GM23338 (cell line): ENCODE results near the gene C16orf87. TPM values are rescaled to one million over a fixed set of nuclear protein-coding genes. Genes with fewer than 3 reads are reported as not detected.

Experiments
- ATAC-seq: fragments of 200-7000 bp; cut with Tn5 transposase; 3 replicates; pipeline ENCODE4 v1.9.1; 2020
- DNase-seq: peaks from one replicate; pipeline ENCODE4 v3.0.0-alpha.2; 2015; ENCODE audit warnings: low spot score
- H2AFZ ChIP-seq: fragments of 200-600 bp; sonication (generic); 2 replicates; pipeline ENCODE4 v1.8.0; 2016; ENCODE audit warnings: antibody characterized with exemption, mild to moderate bottlenecking, moderate library complexity
- H3F3A ChIP-seq: fragments of 200-600 bp; sonication (generic); replicated peaks from 2 replicates; pipeline ENCODE4 v1.8.0; 2017; ENCODE audit warnings: antibody characterized with exemption, mixed run types, low read depth
- H3K27ac ChIP-seq: fragments of 200-600 bp; sonication (generic); 2 replicates; pipeline ENCODE4 v1.6.1; 2016; ENCODE audit warnings: low read depth
- H3K27me3 ChIP-seq: fragments of 200-600 bp; sonication (generic); 2 replicates; pipeline ENCODE4 v1.8.0; 2016; ENCODE audit warnings: mild to moderate bottlenecking, mixed run types, moderate library complexity; ENCODE audit not compliant: insufficient read depth
- H3K36me3 ChIP-seq: fragments of 200-600 bp; sonication (generic); 2 replicates; pipeline ENCODE4 v1.8.0; 2016; ENCODE audit warnings: mild to moderate bottlenecking; ENCODE audit not compliant: insufficient read depth
- H3K4me1 ChIP-seq: fragments of 200-600 bp; sonication (generic); 2 replicates; pipeline ENCODE4 v1.8.0; 2016; ENCODE audit warnings: mild to moderate bottlenecking, moderate library complexity; ENCODE audit not compliant: insufficient read depth
- H3K4me2 ChIP-seq: fragments of 200-600 bp; sonication (generic); 2 replicates; pipeline ENCODE4 v1.7.1; 2017; ENCODE audit warnings: mixed run types
- H3K4me3 ChIP-seq: fragments of 200-600 bp; sonication (generic); 2 replicates; pipeline ENCODE4 v1.6.1; 2016; ENCODE audit warnings: mixed run types
- H3K79me2 ChIP-seq: fragments of 200-600 bp; sonication (generic); replicated peaks from 2 replicates; pipeline ENCODE4 v1.8.0; 2017; ENCODE audit warnings: mild to moderate bottlenecking; ENCODE audit not compliant: insufficient read depth
- H3K9me2 ChIP-seq: fragments of 200-600 bp; sonication (generic); 2 replicates; pipeline ENCODE4 v1.8.0; 2017; ENCODE audit not compliant: insufficient read depth
- H4K20me1 ChIP-seq: fragments of 200-600 bp; sonication (generic); replicated peaks from 2 replicates; pipeline ENCODE4 v1.8.0; 2017; ENCODE audit warnings: mild to moderate bottlenecking; ENCODE audit not compliant: insufficient read depth
- H3K27ac Mint-ChIP-seq: 2 replicates; pipeline ENCODE4 v1.8.0; 2020; ENCODE audit warnings: inconsistent platforms, mild to moderate bottlenecking, moderate library complexity, mixed read lengths
- H3K27me3 Mint-ChIP-seq: 3 replicates; pipeline ENCODE4 v1.8.0; 2022; ENCODE audit warnings: low read depth, mild to moderate bottlenecking, moderate library complexity, mixed read lengths, inconsistent platforms; ENCODE audit not compliant: insufficient read depth, poor library complexity
- H3K36me3 Mint-ChIP-seq: 3 replicates; pipeline ENCODE4 v1.8.0; 2021; ENCODE audit warnings: low read depth, mild to moderate bottlenecking, inconsistent platforms, moderate library complexity, mixed read lengths
- H3K4me1 Mint-ChIP-seq: 3 replicates; pipeline ENCODE4 v1.8.0; 2020; ENCODE audit warnings: mild to moderate bottlenecking, inconsistent platforms, mixed read lengths
- H3K4me3 Mint-ChIP-seq: 3 replicates; pipeline ENCODE4 v1.8.0; 2021; ENCODE audit warnings: moderate library complexity, mild to moderate bottlenecking, inconsistent platforms, mixed read lengths
- H3K9me3 Mint-ChIP-seq: 3 replicates; pipeline ENCODE4 v1.8.0; 2020; ENCODE audit warnings: moderate library complexity, mild to moderate bottlenecking, inconsistent platforms, mixed read lengths
- CREB1 ChIP-seq: fragments of 250-450 bp; sonication (Bioruptor Pico); IDR thresholded peaks from 2 replicates; pipeline ENCODE4 v1.5.0; 2020; ENCODE audit warnings: low read depth, mild to moderate bottlenecking, moderate library complexity
- CTCF ChIP-seq, 2 experiments: fragments of 200-600 bp in 1 of 2; sonication (generic) in 1 of 2; conservative IDR thresholded peaks; 2 replicates each; pipeline versions ENCODE4 v1.5.1 to v1.6.1; 2016 to 2017; ENCODE audit warnings: antibody characterized with exemption in 2 of 2, low read depth in 2 of 2, mild to moderate bottlenecking in 2 of 2, moderate library complexity in 1 of 2
- ETS1 ChIP-seq: IDR thresholded peaks from 2 replicates; pipeline ENCODE4 v1.6.1; 2016; ENCODE audit warnings: antibody characterized with exemption
- EZH2 ChIP-seq: fragments of 200-600 bp; sonication (generic); IDR thresholded peaks from one replicate; pipeline ENCODE4 v1.8.0; 2017; ENCODE audit warnings: antibody characterized with exemption, mild to moderate bottlenecking, low read depth; ENCODE audit not compliant: unreplicated experiment
- EZH2phosphoT487 ChIP-seq: fragments of 200-600 bp; sonication (generic); IDR thresholded peaks from one replicate; pipeline ENCODE4 v1.8.1; 2018; ENCODE audit warnings: antibody characterized with exemption; ENCODE audit not compliant: unreplicated experiment
- JUNB ChIP-seq: IDR thresholded peaks from one replicate; pipeline ENCODE4 v1.6.1; 2016; ENCODE audit warnings: antibody characterized with exemption; ENCODE audit not compliant: unreplicated experiment
- NANOG ChIP-seq: IDR thresholded peaks from 2 replicates; pipeline ENCODE4 v1.6.1; 2016; ENCODE audit warnings: antibody characterized with exemption, borderline replicate concordance
- POLR2AphosphoS5 ChIP-seq: IDR thresholded peaks from 2 replicates; pipeline ENCODE4 v1.6.1; 2016; ENCODE audit warnings: antibody characterized with exemption, low read depth
- REST ChIP-seq: IDR thresholded peaks from one replicate; pipeline ENCODE4 v1.6.1; 2018; ENCODE audit warnings: antibody characterized with exemption; ENCODE audit not compliant: unreplicated experiment
- STAT1 ChIP-seq: IDR thresholded peaks from one replicate; pipeline ENCODE4 v1.6.1; 2016; ENCODE audit warnings: antibody characterized with exemption; ENCODE audit not compliant: unreplicated experiment
- ZNF331 ChIP-seq: fragments of 250-450 bp; sonication (Bioruptor Pico); IDR thresholded peaks from 2 replicates; pipeline ENCODE4 v1.5.0; 2020; ENCODE audit warnings: low read depth, mild to moderate bottlenecking, moderate library complexity
- ZNF462 ChIP-seq: fragments of 250-450 bp; sonication (Bioruptor Pico); IDR thresholded peaks from 2 replicates; pipeline ENCODE4 v1.5.0; 2020; ENCODE audit warnings: mild to moderate bottlenecking, moderate library complexity
- polyA plus RNA-seq: library from polyadenylated mRNA; unstranded; fragments of >200 nt; fragmentation: Nextera tagmentation; extraction: Ambion mirVana; gene quantifications from 2 replicates; pipeline ENCODE4 v1.2.1, GENCODE V29; 2016
- total RNA-seq: library from RNA; depleted of rRNA; stranded (reverse); fragments of >200 nt; shearing (Covaris generic); gene quantifications from 2 replicates; pipeline ENCODE4 v1.2.3, GENCODE V29; 2014

C16orf87 gene
- total and polyA plus RNA-seq, 2 experiments from 2014 or later = 23.4 to 46.0 TPM

- Histone ChIP-seq H3K9me2 (no peaks in the 10 kb centered on the region; the same call in 1 of the 2 replicates), H3K36me3 (no peaks in the 10 kb centered on the region; the same call in 1 of the 2 replicates), H3K79me2 (no peaks in the 10 kb centered on the region), H3K4me2 (no peak overlapping the region), H2AFZ (no peak overlapping the region), H3K27ac (no peak overlapping the region), H3K27me3 (no peaks in the 10 kb centered on the region), H3K4me1 (no peaks in the 10 kb centered on the region), H4K20me1 (no peaks in the 10 kb centered on the region), H3K4me3 (no peak overlapping the region), H3F3A (no peaks in the 10 kb centered on the region)
- H3K4me3 Mint-ChIP-seq = no peak overlapping the region
- DNase-seq (no peak), ATAC-seq (no peak)
- TF ChIP-seq CTCF (conservative IDR thresholded peaks at IDR 0.05; ENCODE audit: low read depth in 2 of 2) (no peak), EZH2phosphoT487 (no peak), EZH2 (no peak), NANOG (no peak), ZNF462 (no peak), JUNB (no peak), ETS1 (no peak), REST (no peak), CREB1 (CRISPR knock-in tag) (no peak), STAT1 (no peak), ZNF331 (CRISPR knock-in tag) (no peak), POLR2AphosphoS5 (no peak)
- no peaks in the 10 kb centered on the region for H3K27me3 Mint-ChIP-seq
- H3K36me3 Mint-ChIP-seq = peaks cover 39% of the 10 kb centered on the region
- H3K4me1 Mint-ChIP-seq = peaks cover 3% of the 10 kb centered on the region; the same call in 2 of the 3 replicates
- H3K27ac Mint-ChIP-seq = no peak overlapping the region
- peaks cover 28% of the 10 kb centered on the region for H3K9me3 Mint-ChIP-seq
Measured at GRCh38 chr16:46796764-46797269, 34.2 kb downstream of the C16orf87 start.
